Measurements from ENCODE around the gene IFIT1B. TPM values are rescaled to one million over a fixed set of nuclear protein-coding genes. Genes with fewer than 3 reads are reported as not detected.
A peak's percentile ranks its signal among the peaks of the same experiment; 100 is the strongest.
"Not testable (repeated sequence)": the region's sequence is repeated elsewhere in the genome, so short reads cannot be mapped to it uniquely, and the experiment has no call there.

Gene IFIT1B
- total and polyA plus RNA-seq, 4 experiments from 2014 or later, result not detected

DNA sequence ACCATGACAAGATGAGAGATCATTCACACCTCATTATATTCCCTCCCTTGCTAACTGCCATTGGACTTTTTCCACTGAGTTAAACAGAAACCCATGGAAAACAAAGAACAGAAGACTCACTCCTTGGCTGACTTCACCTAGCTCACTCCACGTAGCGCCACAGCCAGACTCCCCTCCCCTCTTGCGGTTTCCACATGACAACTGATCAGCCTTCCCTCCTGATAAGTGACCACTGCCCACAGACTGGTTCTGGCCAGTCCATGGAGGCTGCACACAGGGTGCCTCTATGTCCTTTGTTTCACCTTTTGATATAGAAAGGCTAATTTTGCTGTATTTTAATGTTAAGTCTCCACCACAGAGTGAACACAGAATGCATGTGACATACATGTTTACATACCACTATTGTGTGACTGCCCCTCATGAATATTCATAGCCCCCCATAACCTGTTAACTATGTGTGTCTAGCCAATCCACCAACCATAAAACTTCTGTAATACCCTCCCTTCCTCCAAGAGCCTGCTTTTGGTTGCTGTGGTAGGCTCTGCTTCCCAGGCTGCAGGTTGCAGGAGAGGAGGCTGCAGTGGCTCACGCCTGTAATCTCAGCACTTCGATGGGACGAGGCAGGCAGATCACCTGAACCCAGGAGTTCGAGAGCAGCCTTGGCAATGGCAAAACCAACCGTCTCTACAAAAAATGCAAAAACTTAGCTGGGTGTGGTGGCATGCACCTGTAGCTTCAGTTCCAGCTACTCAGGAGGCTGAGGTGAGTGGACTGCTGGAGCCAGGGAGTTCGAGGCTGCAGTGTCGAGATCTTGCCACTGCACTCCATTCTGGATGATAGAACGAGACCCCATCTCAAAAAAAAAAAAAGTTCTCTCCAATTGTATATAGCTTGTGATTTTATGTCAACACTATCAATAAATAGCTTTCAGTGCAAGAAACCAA, 26.5 kb downstream of the IFIT1B start:
- ChIA-PET CTCF (ENCODE audit: partially characterized antibody) (interaction anchor here (1.1 to 2.5 kb wide), 3 partner anchors 10 to 15 kb away, joined by 3 to 10 read pairs (median 4); partner anchors contain the start of genes IFIT1 and IFIT5), POLR2A (ENCODE audit: partially characterized antibody) (interaction anchor here (1.5 to 2.6 kb wide), 2 partner anchors 10 to 12 kb away, joined by 4 to 11 read pairs; partner anchors contain the start of genes IFIT1 and IFIT5)
- peaks cover 18 to 48% of the 10 kb centered on the region in 2 donors for H3K36me3 Mint-ChIP-seq
- no peak overlapping the region for H3K4me3 Mint-ChIP-seq
- Histone ChIP-seq H3K9me3 (ENCODE audit: control insufficient read depth in 1 of 2, low read length in 2 of 2) (no peaks in the 10 kb centered on the region), H3K27me3 (ENCODE audit: insufficient read depth, low read length) (no peaks in the 10 kb centered on the region), H3K27ac (ENCODE audit: low read depth, low read length) (no peak overlapping the region), H3K4me1 (ENCODE audit: insufficient read depth, low read length) (no peaks in the 10 kb centered on the region), H3K4me3 (ENCODE audit: low read length in 2 of 2) (no peak overlapping the region), H3K36me3 (ENCODE audit: insufficient read depth, low read length) (no peaks in the 10 kb centered on the region)
- no peaks in the 10 kb centered on the region for H3K27me3 Mint-ChIP-seq
- peaks cover 3 to 14% (median 6%) of the 10 kb centered on the region in 4 donors for H3K4me1 Mint-ChIP-seq
- H3K27ac Mint-ChIP-seq, result peak overlapping the region in 1 of 7 donors; percentile 51
- intact Hi-C loops (cut with micrococcal nuclease), result no loop called here
- H3K9me3 Mint-ChIP-seq, result peaks cover 0 to 3% (median 0%) of the 10 kb centered on the region in 8 donors
- no peak for DNase-seq

DNA sequence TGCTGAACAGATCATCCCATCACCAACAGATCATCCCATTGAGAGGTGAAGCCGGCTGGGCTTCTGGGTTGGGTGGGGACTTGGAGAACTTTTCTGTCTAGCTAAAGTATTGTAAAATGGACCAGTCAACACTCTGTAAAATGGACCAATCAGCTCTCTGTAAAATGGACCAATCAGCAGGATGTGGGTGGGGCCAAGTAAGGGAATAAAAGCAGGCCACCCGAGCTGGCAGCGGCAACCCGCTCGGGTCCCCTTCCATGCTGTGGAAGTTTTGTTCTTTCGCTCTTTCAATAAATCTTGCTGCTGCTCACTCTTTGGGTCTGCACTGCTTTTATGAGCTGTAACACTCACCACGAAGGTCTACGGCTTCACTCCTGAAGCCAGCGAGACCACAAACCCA, 28.3 kb downstream of the IFIT1B start:
- CTCF ChIA-PET (ENCODE audit: partially characterized antibody), result interaction anchor here (1.0 kb wide), 1 partner anchor 13 kb away, joined by 3 read pairs; the partner anchor contains the start of gene IFIT1
- POLR2A ChIA-PET (ENCODE audit: partially characterized antibody); H3K9me3 ChIP-seq (ENCODE audit: control insufficient read depth in 1 of 2, low read length in 2 of 2); H3K27me3 ChIP-seq (ENCODE audit: insufficient read depth, low read length); H3K36me3 ChIP-seq (ENCODE audit: insufficient read depth, low read length); H3K4me1 ChIP-seq (ENCODE audit: insufficient read depth, low read length); intact Hi-C loops (cut with micrococcal nuclease); H3K27ac Mint-ChIP-seq; H3K27ac ChIP-seq (ENCODE audit: low read depth, low read length); H3K4me3 ChIP-seq (ENCODE audit: low read length in 2 of 2); H3K27me3 Mint-ChIP-seq; H3K4me3 Mint-ChIP-seq; H3K9me3 Mint-ChIP-seq; DNase-seq: not testable (repeated sequence)
- Mint-ChIP-seq H3K4me1 (peaks cover 9 to 16% (median 11%) of the 10 kb centered on the region in 4 donors), H3K36me3 (peaks cover 18 to 38% of the 10 kb centered on the region in 2 donors)

DNA sequence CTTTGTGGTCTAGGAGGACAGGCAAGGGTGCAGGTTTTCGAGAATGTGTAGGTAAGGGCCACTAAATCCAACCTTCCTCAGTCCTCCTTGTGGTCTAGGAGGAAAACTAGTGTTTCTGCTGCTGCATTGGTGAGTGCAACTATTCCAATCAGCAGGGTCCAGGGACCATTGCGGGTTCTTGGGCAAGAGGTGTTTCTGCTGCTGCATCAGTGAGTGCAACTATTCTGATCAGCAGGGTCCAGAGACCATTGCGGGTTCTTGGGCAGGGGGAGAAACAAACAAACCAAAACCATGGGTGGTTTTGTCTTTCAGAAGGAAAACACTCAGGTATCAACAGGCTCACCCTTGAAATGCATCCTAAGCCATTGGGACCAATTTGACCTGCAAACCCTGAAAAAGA, 29.9 kb downstream of the IFIT1B start:
- H3K36me3 ChIP-seq (ENCODE audit: insufficient read depth, low read length); H3K9me3 Mint-ChIP-seq; H3K4me1 ChIP-seq (ENCODE audit: insufficient read depth, low read length); H3K27ac ChIP-seq (ENCODE audit: low read depth, low read length); H3K27ac Mint-ChIP-seq; H3K27me3 ChIP-seq (ENCODE audit: insufficient read depth, low read length); H3K4me3 ChIP-seq (ENCODE audit: low read length in 2 of 2); H3K27me3 Mint-ChIP-seq; H3K9me3 ChIP-seq (ENCODE audit: control insufficient read depth in 1 of 2, low read length in 2 of 2); POLR2A ChIA-PET (ENCODE audit: partially characterized antibody); H3K4me3 Mint-ChIP-seq; intact Hi-C loops (cut with micrococcal nuclease); CTCF ChIA-PET (ENCODE audit: partially characterized antibody); DNase-seq: not testable (repeated sequence)
- peaks cover 14 to 29% (median 20%) of the 10 kb centered on the region in 4 donors for H3K4me1 Mint-ChIP-seq
- peaks cover 15 to 32% of the 10 kb centered on the region in 2 donors for H3K36me3 Mint-ChIP-seq

DNA sequence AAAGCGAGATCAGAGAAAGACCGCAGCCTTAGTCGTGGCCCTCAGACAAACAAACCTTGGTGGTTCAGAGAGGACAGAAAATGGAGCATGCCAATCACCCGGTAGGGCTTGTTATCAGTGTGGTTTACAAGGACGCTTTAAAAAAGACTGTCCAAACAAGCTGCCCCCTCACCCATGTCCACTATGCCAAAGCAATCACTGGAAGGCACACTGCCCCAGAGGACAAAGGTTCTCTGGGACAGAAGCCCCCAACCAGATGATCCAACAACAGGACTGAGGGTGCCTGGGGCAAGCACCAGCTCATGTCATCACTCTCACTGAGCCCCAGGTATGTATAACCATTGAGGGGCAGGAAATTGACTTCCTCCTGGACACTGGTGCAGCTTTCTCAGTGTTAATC, 31.4 kb downstream of the IFIT1B start:
- POLR2A ChIA-PET (ENCODE audit: partially characterized antibody), result interaction anchor here (1.3 to 1.8 kb wide), 2 partner anchors 9 kb away, joined by 4 to 5 read pairs; no protein-coding TSS in a partner anchor
- CTCF ChIA-PET (ENCODE audit: partially characterized antibody), result not testable (repeated sequence)

DNA sequence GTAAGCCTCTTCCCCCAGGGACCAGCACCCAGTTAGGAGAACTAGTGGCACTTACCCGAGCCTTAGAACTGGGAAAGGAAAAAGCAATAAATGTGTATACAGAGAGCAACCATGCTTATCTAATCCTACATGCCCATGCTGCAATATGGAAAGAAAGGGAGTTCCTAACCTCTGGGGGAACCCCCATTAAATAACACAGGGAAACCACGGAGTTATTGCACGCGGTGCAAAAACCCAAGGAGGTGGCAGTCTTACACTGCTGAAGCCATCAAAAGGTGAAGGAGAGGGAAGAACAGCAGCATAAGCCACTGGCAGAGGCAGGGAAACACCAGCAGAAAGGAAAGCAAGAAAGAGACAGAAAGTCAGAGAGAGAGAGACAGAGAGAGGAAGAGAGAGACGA, 32.7 kb downstream of the IFIT1B start:
- H3K9me3 ChIP-seq (ENCODE audit: control insufficient read depth in 1 of 2, low read length in 2 of 2); H3K27ac ChIP-seq (ENCODE audit: low read depth, low read length); H3K9me3 Mint-ChIP-seq; H3K27me3 ChIP-seq (ENCODE audit: insufficient read depth, low read length); POLR2A ChIA-PET (ENCODE audit: partially characterized antibody); H3K27me3 Mint-ChIP-seq; DNase-seq; H3K4me3 ChIP-seq (ENCODE audit: low read length in 2 of 2); H3K36me3 ChIP-seq (ENCODE audit: insufficient read depth, low read length): not testable (repeated sequence)
- peaks cover 21% of the 10 kb centered on the region for H3K4me1 ChIP-seq (ENCODE audit: insufficient read depth, low read length)
- H3K4me3 Mint-ChIP-seq, result peak overlapping the region in 2 of 8 donors; percentile 49 to 57
- CTCF ChIA-PET (ENCODE audit: partially characterized antibody), result interaction anchor here (0.9 kb wide), 1 partner anchor 18 kb away, joined by 3 read pairs; the partner anchor contains the start of gene IFIT1
- H3K27ac Mint-ChIP-seq, result peak overlapping the region in 4 of 7 donors; percentile 5 to 98 (median 56)
- intact Hi-C loops (cut with micrococcal nuclease), result loop anchor here (10.0 kb wide), 3 partner anchors 326 to 1596 kb away; partner anchors contain the start of genes ATAD1 and FAS
- H3K4me1 Mint-ChIP-seq, result peaks cover 22 to 52% (median 31%) of the 10 kb centered on the region in 4 donors
- H3K36me3 Mint-ChIP-seq, result peaks cover 16 to 19% of the 10 kb centered on the region in 2 donors

More for the DNA sequence above, 31.4 kb downstream of the IFIT1B start:
- H3K4me3 ChIP-seq (ENCODE audit: low read length in 2 of 2); H3K27ac ChIP-seq (ENCODE audit: low read depth, low read length); H3K4me3 Mint-ChIP-seq; H3K9me3 ChIP-seq (ENCODE audit: control insufficient read depth in 1 of 2, low read length in 2 of 2); H3K9me3 Mint-ChIP-seq; H3K27ac Mint-ChIP-seq; H3K27me3 ChIP-seq (ENCODE audit: insufficient read depth, low read length); DNase-seq; H3K36me3 ChIP-seq (ENCODE audit: insufficient read depth, low read length); H3K27me3 Mint-ChIP-seq; intact Hi-C loops (cut with micrococcal nuclease): not testable (repeated sequence)
- Mint-ChIP-seq H3K36me3 (peaks cover 11 to 21% of the 10 kb centered on the region in 2 donors), H3K4me1 (peaks cover 19 to 44% (median 27%) of the 10 kb centered on the region in 4 donors)
- H3K4me1 ChIP-seq (ENCODE audit: insufficient read depth, low read length), result peaks cover 18% of the 10 kb centered on the region

DNA sequence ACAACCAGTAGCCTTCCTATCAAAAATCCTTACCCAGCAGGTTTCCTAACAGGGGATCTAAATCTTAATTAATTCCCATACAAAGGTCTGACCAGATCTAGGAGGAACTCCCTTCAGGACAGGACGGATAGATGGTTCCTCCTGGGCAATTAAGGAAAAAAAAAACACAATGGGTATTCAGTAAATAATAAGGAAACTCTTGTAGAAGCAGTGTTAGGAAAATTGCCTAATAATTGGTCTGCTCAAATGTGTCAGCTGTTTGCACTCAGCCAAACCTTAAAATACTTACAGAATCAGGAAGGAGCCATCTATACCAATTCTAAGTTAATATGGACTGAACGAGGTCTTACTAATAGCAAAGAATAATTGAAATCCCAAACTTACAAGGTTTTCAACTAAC, 33.3 kb downstream of the IFIT1B start:
- Mint-ChIP-seq H3K27ac (peak overlapping the region in 3 of 7 donors; percentile 29 to 98 (median 74)), H3K4me1 (peaks cover 25 to 57% (median 36%) of the 10 kb centered on the region in 4 donors), H3K36me3 (peaks cover 15 to 19% of the 10 kb centered on the region in 2 donors)
- H3K4me3 Mint-ChIP-seq; POLR2A ChIA-PET (ENCODE audit: partially characterized antibody); DNase-seq; H3K36me3 ChIP-seq (ENCODE audit: insufficient read depth, low read length); H3K27ac ChIP-seq (ENCODE audit: low read depth, low read length); H3K27me3 Mint-ChIP-seq; H3K9me3 Mint-ChIP-seq; H3K27me3 ChIP-seq (ENCODE audit: insufficient read depth, low read length); H3K9me3 ChIP-seq (ENCODE audit: control insufficient read depth in 1 of 2, low read length in 2 of 2); H3K4me3 ChIP-seq (ENCODE audit: low read length in 2 of 2): not testable (repeated sequence)
- CTCF ChIA-PET (ENCODE audit: partially characterized antibody), result interaction anchor here (3.8 kb wide), 1 partner anchor 18 kb away, joined by 27 read pairs; the partner anchor contains the start of gene IFIT1
- intact Hi-C loops (cut with micrococcal nuclease), result loop anchor here (10.0 kb wide), 3 partner anchors 326 to 1596 kb away; partner anchors contain the start of genes ATAD1 and FAS
- peaks cover 27% of the 10 kb centered on the region for H3K4me1 ChIP-seq (ENCODE audit: insufficient read depth, low read length)

DNA sequence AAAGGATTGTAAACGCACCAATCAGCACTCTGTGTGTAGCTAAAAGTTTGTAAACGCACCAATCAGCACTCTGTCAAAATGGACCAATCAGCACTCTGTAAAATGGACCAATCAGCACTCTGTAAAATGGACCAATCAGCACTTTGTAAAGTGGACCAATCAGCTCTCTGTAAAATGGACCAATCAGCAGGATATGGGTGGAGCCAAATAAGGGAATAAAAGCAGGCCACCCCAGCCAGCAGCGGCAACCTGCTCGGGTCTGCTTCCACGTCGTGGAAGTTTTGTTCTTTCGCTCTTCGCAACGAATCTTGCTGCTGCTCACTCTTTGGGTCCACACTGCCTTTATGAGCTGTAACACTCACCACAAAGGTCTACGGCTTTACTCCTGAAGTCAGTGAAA, 34.4 kb downstream of the IFIT1B start:
- POLR2A ChIA-PET (ENCODE audit: partially characterized antibody), result interaction anchor here (1.2 to 4.0 kb wide), 4 partner anchors 20 to 289 kb away, joined by 3 to 59 read pairs (median 8); partner anchors contain the start of genes IFIT1, IFIT2, IFIT3 and KIF20B
- not testable (repeated sequence) for H3K27me3 Mint-ChIP-seq; H3K27ac ChIP-seq (ENCODE audit: low read depth, low read length); H3K4me3 ChIP-seq (ENCODE audit: low read length in 2 of 2); H3K9me3 Mint-ChIP-seq; H3K27me3 ChIP-seq (ENCODE audit: insufficient read depth, low read length); H3K36me3 ChIP-seq (ENCODE audit: insufficient read depth, low read length); H3K9me3 ChIP-seq (ENCODE audit: control insufficient read depth in 1 of 2, low read length in 2 of 2)
- CTCF ChIA-PET (ENCODE audit: partially characterized antibody), result interaction anchor here (1.1 to 3.8 kb wide), 2 partner anchors 19 to 110 kb away, joined by 3 to 27 read pairs; partner anchors contain the start of genes IFIT1 and IFIT2
- peaks cover 31 to 68% (median 44%) of the 10 kb centered on the region in 4 donors for H3K4me1 Mint-ChIP-seq
- peak overlapping the region; percentile 36 to 77 (median 54) for H3K4me3 Mint-ChIP-seq
- H3K27ac Mint-ChIP-seq, result peak overlapping the region; percentile 61 to 98 (median 79)
- peaks cover 14 to 18% of the 10 kb centered on the region in 2 donors for H3K36me3 Mint-ChIP-seq
- DNase-seq, result peak in 4 of 5 donors; percentile 40 to 53 (median 52)
- H3K4me1 ChIP-seq (ENCODE audit: insufficient read depth, low read length), result peaks cover 38% of the 10 kb centered on the region
- intact Hi-C loops (cut with micrococcal nuclease), result loop anchor here (10.0 kb wide), 3 partner anchors 327 to 1597 kb away; partner anchors contain the start of genes ATAD1 and FAS
